GM13976 (cell line): ENCODE results near the gene CYCS.

Experiments used
- DNase-seq: peaks from one replicate; pipeline ENCODE4 v3.0.0; 2012; ENCODE audit warnings: low spot score
- in situ Hi-C: fragments of 300-500 bp; cut with MboI; formaldehyde crosslinking; loops from one replicate; pipeline ENCODE4 v1.12.0; 2022; ENCODE audit warnings: low sequenced_read_pairs, mixed read lengths, inconsistent platforms; ENCODE audit not compliant: unreplicated experiment
- TF ChIP-seq, protein P1 (sequence below): IDR thresholded peaks from 2 replicates; pipeline ENCODE4 v1.5.1; 2012; ENCODE audit warnings: borderline replicate concordance, mild to moderate bottlenecking; ENCODE audit not compliant: insufficient read depth; ENCODE audit errors: extremely low read depth, missing control alignments, control extremely low read depth

Gene CYCS

DNA sequence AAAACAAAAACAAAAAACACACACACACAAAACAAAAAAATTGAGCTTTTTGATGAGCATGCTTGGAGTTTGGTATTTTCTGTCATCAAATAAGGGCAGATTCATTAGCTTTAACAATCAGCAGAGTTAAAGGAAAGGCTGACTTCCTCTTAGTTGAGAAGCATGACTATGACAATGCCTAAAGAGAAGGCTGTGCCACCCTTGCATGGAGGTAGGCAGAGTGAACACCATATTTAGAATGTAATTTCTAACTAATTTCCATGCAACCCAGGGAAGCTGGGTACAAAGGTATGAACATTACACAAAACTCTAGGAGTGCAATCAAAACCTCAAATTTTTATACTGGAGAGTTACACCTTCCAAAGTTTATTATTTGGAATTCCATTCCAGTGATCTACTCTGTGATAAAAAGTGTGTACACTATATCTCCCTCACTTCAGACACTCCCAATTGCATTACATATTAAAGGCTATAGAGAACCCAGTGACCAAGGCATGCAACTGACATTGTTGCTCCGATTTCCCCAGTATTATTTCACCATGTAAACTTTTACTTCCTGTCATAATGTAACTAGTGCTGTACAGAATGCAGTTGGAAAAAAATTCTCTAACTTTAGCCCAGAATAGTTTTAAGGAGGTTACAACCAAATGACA lies 9.4 kb upstream of the CYCS start:
- no peak for DNase-seq
- in situ Hi-C loops, result no loop called here
- TF ChIP-seq, protein P1, sequence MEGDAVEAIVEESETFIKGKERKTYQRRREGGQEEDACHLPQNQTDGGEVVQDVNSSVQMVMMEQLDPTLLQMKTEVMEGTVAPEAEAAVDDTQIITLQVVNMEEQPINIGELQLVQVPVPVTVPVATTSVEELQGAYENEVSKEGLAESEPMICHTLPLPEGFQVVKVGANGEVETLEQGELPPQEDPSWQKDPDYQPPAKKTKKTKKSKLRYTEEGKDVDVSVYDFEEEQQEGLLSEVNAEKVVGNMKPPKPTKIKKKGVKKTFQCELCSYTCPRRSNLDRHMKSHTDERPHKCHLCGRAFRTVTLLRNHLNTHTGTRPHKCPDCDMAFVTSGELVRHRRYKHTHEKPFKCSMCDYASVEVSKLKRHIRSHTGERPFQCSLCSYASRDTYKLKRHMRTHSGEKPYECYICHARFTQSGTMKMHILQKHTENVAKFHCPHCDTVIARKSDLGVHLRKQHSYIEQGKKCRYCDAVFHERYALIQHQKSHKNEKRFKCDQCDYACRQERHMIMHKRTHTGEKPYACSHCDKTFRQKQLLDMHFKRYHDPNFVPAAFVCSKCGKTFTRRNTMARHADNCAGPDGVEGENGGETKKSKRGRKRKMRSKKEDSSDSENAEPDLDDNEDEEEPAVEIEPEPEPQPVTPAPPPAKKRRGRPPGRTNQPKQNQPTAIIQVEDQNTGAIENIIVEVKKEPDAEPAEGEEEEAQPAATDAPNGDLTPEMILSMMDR, result no peak

DNA sequence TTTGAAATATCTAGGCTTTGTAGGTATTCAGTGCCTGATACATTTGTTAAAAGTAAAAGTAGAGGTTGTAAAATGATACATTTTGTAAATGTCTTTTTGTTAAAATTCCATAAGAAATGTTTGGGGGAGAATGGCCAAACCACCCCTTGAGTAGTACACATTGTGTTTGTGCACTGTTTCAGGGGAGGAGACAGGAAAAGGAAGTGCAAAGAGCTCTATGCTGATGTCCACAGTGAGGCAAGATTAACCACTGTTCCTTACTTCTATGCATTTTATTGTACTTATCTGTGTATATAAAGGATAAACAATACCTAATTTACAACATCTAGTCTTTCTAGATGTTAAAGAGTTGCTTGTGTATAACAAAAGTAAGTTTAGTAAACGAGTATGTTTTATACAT lies 7.4 kb upstream of the CYCS start:
- in situ Hi-C loops, result no loop called here

DNA sequence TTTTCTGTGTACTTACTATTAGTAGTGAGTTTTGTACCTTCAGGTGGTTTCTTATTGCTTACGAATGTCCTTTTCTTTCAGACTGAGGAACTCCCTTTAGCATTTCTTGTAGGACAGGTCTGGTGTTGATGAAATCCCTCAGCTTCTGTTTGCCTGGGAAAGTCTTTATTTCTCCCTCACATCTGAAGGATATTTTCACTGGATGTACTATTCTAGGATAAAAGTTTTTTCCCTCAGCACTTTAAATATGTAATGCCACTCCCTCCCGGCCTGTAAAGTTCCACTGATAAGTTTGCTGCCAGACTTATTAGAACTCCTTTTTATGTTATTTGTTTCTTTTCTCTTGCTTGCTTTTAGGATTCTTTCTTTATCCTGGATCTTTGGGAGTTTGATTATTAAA lies 1.7 kb upstream of the CYCS start:
- TF ChIP-seq, protein P1, result no peak

More for the DNA sequence above, 7.4 kb upstream of the CYCS start:
- TF ChIP-seq, protein P1, result no peak
- no peak for DNase-seq

DNA sequence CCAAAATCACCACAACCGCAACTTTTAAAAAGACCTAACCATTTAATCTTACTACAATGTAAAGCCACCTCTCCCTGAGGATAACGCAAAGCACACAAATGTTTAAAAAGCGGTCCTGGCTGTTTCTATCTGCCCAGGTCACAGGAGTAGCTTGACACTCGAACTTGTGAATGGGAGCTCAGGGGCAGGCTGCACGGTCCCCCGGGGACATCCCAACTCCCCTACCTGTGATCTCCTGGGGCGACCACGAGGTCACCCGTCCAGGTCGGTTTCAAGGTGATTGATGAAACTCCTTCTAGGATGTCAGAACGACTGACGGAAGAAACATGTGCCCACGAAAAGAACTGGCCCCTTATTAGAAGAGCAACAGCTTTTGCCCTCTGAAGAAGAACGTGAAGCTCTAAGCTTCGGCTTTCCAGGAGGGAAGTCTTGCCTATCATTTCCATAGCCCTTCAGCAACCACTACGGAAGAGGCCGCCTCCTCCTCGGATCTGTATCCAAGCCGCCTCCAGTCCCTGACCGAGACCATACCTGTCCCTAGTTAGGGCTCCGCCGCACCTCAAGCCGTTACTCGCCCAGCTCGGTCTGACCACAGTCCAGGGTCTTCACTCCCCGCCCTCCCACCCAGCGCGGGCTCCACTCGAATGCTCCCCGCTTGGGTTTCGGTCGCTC lies 459 bp downstream of the CYCS start:
- TF ChIP-seq, protein P1, result no peak
- no peak for DNase-seq
- in situ Hi-C loops, result no loop called here

More for the DNA sequence above, 1.7 kb upstream of the CYCS start:
- no peak for DNase-seq
- in situ Hi-C loops, result no loop called here

DNA sequence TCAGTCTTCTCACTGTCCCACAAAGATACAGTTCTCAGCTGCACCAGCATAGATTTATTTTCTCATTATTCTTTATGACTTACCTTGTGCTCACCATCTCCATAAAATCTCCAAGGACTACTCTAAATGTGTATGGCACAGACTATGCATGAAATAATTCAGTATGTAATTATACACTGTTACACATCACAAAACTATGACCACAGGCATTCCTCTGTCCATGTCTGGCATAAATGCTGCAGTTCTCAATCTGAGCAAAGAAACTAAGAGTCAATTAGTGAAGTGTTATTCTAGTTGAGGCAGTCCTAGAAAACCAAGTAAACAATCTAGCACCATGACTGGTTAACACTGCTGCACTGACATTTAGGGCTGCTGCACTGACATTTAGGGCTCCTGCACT lies 2.7 kb downstream of the CYCS start:
- in situ Hi-C loops, result no loop called here
- DNase-seq, result no peak
- TF ChIP-seq, protein P1, result no peak

DNA sequence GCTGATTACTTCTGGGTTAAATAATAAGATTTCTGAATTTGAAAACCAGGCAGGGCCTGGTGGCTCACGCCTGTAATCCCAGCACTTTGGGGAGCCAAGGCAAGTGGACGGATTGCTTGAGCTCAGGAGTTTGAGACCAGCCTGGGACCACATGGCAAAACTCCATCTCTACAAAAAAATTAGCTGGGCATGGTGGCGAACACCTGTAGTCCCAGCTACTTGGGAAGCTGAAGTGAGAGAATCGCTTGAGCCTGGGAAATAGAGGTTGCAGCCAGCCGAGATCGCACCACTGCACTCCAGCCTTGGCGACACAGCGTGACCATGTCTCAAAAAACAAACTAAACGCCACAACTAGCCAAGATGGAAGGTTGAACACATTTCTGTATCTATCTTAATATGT lies 3.5 kb downstream of the CYCS start:
- in situ Hi-C loops, result no loop called here
- TF ChIP-seq, protein P1, result no peak

DNA sequence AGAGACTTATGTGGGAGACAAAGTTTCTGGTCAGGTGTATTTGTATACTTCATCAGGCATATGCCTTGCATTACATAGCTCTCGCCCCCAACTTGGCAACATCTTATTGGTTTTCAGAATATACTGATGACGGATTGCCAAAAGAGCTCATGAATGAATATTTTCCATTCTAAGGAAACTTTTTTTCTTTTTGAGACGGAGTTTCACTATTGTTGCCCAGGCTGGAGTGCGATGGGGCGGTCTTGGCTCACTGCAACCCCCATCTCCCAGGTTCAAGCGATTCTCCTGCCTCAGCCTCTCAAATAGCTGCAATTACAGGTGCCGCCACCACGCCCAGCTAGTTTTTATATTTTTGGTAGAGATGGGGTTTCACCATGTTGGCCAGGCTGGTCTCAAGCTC lies 6.0 kb downstream of the CYCS start:
- in situ Hi-C loops, result no loop called here
- DNase-seq, result no peak
- TF ChIP-seq, protein P1, result no peak

More for the DNA sequence above, 3.5 kb downstream of the CYCS start:
- DNase-seq, result no peak
